Endothelial cell of umbilical vein (primary cell): Measurements from ENCODE around the gene NBL1. TPM values are rescaled to one million over a fixed set of nuclear protein-coding genes. Genes with fewer than 3 reads are reported as not detected.

Source experiments
- BruUV-seq: library from RNA; stranded (reverse); fragments of 400-500 nt; replicated peaks from 2 replicates; lab custom pipeline; 2021; lab: Mats Ljungman, UMichigan
- CTCF ChIA-PET: fragments of 300-600, 350-600 bp; sonication (Branson Sonifier 250); formaldehyde crosslinking; loops from one replicate; lab custom pipeline; 2021; ENCODE audit warnings: antibody characterized with exemption, inconsistent platforms; lab: Charles Lee
- POLR2A ChIA-PET: fragments of 300-600, 350-600 bp; sonication (Branson Sonifier 250); formaldehyde crosslinking; loops from one replicate; lab custom pipeline; 2021; ENCODE audit warnings: antibody characterized with exemption, inconsistent platforms; lab: Charles Lee
- DNase-seq: peaks from one replicate; pipeline ENCODE4 v3.0.0-alpha.2; 2011; ENCODE audit warnings: low read depth, low spot score
- FAIRE-seq: peaks from 2 replicates; lab custom pipeline; 2011; peaks lifted over from hg19 to GRCh38; lab: Jason Lieb, UNC
- H2AFZ ChIP-seq: 2 replicates; pipeline ENCODE4 v1.6.0; 2012; ENCODE audit warnings: low read depth, low read length, control low read depth, inconsistent platforms
- H3K27ac ChIP-seq: 2 replicates; pipeline ENCODE4 v1.5.1; 2011; ENCODE audit warnings: low read depth, mild to moderate bottlenecking, control low read depth, low read length, moderate library complexity; ENCODE audit not compliant: insufficient read depth
- H3K27me3 ChIP-seq, 2 experiments: 2 replicates each; pipeline versions ENCODE4 v1.6.0 to v1.6.1; 2011; ENCODE audit warnings: low read length in 2 of 2, mixed read lengths in 1 of 2; ENCODE audit not compliant: control insufficient read depth in 2 of 2, insufficient read depth in 2 of 2
- H3K36me3 ChIP-seq, 2 experiments: 2 replicates in 1 of 2; 3 replicates in 1 of 2; pipeline ENCODE4 v1.5.1; 2011; ENCODE audit warnings: low read length in 2 of 2, mild to moderate bottlenecking in 1 of 2, moderate library complexity in 1 of 2; ENCODE audit not compliant: control insufficient read depth in 2 of 2, insufficient read depth in 2 of 2; ENCODE audit errors: extremely low read depth in 1 of 2
- H3K4me1 ChIP-seq: 3 replicates; pipeline ENCODE4 v1.5.1; 2011; ENCODE audit warnings: mild to moderate bottlenecking, low read length; ENCODE audit not compliant: control insufficient read depth, insufficient read depth; ENCODE audit errors: extremely low read depth
- H3K4me2 ChIP-seq: 2 replicates; pipeline ENCODE4 v1.6.1; 2011; ENCODE audit warnings: low read length, control low read depth, mixed read lengths; ENCODE audit not compliant: insufficient read depth
- H3K4me3 ChIP-seq, 3 experiments: fragments of 200-600 bp in 1 of 3; sonication (generic), shearing (Covaris generic) in 1 of 3; replicated peaks in 1 of 3; 2 replicates each; pipeline ENCODE4 v1.5.1; 2011 to 2016; ENCODE audit warnings: control low read depth in 3 of 3, low read length in 3 of 3, mild to moderate bottlenecking in 2 of 3, inconsistent platforms in 1 of 3, low read depth in 1 of 3, moderate library complexity in 1 of 3; ENCODE audit not compliant: insufficient read depth in 1 of 3
- H3K79me2 ChIP-seq: 2 replicates; pipeline ENCODE4 v1.6.0; 2012; ENCODE audit warnings: low read length, inconsistent platforms; ENCODE audit not compliant: control insufficient read depth, insufficient read depth
- H3K9ac ChIP-seq: replicated peaks from 2 replicates; pipeline ENCODE3; 2011; ENCODE audit warnings: low read length, control low read depth; ENCODE audit not compliant: insufficient read depth; ENCODE audit errors: extremely low read depth
- H3K9me1 ChIP-seq: replicated peaks from 3 replicates; pipeline ENCODE4 v1.6.0; 2011; ENCODE audit warnings: mild to moderate bottlenecking, low read length; ENCODE audit not compliant: control insufficient read depth, insufficient read depth; ENCODE audit errors: extremely low read depth
- H3K9me3 ChIP-seq: replicated peaks from 2 replicates; pipeline ENCODE4 v1.5.1; 2012; ENCODE audit warnings: low read length, inconsistent platforms; ENCODE audit not compliant: control insufficient read depth, insufficient read depth
- H4K20me1 ChIP-seq: replicated peaks from 2 replicates; pipeline ENCODE3; 2011; ENCODE audit warnings: mild to moderate bottlenecking, low read length; ENCODE audit not compliant: control insufficient read depth, insufficient read depth; ENCODE audit errors: extremely low read depth
- JUN ChIP-seq: IDR thresholded peaks from 2 replicates; pipeline ENCODE4 v1.6.1; 2011; ENCODE audit warnings: borderline replicate concordance, low read depth; ENCODE audit not compliant: insufficient read length, insufficient read depth
- dilution Hi-C: fragments of 300-500 bp; cut with MboI; formaldehyde crosslinking; loops from one replicate; pipeline ENCODE4 v1.15.0; 2019; ENCODE audit warnings: low sequenced_read_pairs; ENCODE audit not compliant: extremely low pct_ligation_motif_present
- intact Hi-C: fragments of 100-400 bp; cut with micrococcal nuclease; formaldehyde crosslinking; loops from one replicate; pipeline ENCODE4 v1.10.0; 2022
- polyA plus RNA-seq, 4 experiments: library from polyadenylated mRNA; depleted of rRNA in 3 of 4; stranded (reverse) in 3 of 4; unstranded in 1 of 4; fragments of >200 nt; gene quantifications; 2 replicates each; pipeline versions ENCODE4 v1.2.1 to v1.2.3, GENCODE V29; 2011 to 2012; ENCODE audit warnings: missing spikeins in 1 of 4
- total RNA-seq: library from RNA; stranded (reverse); gene quantifications from 2 replicates; pipeline ENCODE4 v1.2.3, GENCODE V29; 2021
- TF ChIP-seq, protein P1 (sequence below), 2 donors: IDR thresholded peaks; 1 replicate in 1 of 2; 2 replicates in 1 of 2; pipeline ENCODE4 v1.5.1; 2011; ENCODE audit warnings: low read length in 2 of 2, mild to moderate bottlenecking in 2 of 2, moderate library complexity in 2 of 2, control low read depth in 1 of 2, inconsistent platforms in 1 of 2, low read depth in 1 of 2; ENCODE audit not compliant: insufficient read depth in 1 of 2; ENCODE audit errors: extremely low read depth in 1 of 2
- TF ChIP-seq, protein P2 (sequence below): IDR thresholded peaks from 2 replicates; pipeline ENCODE4 v1.6.1; 2011; ENCODE audit not compliant: insufficient read depth, insufficient read length

NBL1 gene
- total and polyA plus RNA-seq, 2 donors (not counting 3 experiments of a cell fraction or from before 2014, with no cell fraction given): 36.2 to 40.5 TPM

DNA sequence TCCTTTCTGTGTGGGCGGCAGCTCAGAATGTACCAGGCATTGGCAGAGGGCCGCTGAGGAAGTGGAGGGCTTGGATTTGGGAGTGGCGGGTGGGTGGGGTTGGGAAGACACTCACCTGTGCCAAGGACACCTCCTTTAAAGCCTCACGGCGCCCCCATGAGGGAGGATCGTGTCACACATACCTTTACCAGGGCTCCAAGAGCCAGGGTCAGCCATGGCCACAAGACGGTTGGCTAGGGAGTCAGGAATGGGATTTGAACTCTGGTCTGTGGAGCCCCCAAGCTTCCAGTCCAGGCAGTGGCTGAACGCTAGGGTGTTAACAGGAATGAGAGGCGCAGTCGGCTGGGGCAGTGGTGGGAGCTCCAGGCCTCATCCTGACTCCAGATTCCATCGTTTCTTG lies 4.6 kb downstream of the NBL1 start:
- Histone ChIP-seq H3K4me1 (peaks cover 23% of the 10 kb centered on the region), H3K27me3 (no peaks in the 10 kb centered on the region), H3K9ac (no peak overlapping the region), H3K27ac (no peak overlapping the region), H3K9me1 (no peaks in the 10 kb centered on the region), H3K79me2 (peaks cover 6% of the 10 kb centered on the region), H4K20me1 (no peaks in the 10 kb centered on the region), H3K4me2 (no peak overlapping the region), H2AFZ (no peak overlapping the region), H3K9me3 (no peaks in the 10 kb centered on the region), H3K36me3 (no peaks in the 10 kb centered on the region), H3K4me3 (no peak overlapping the region)
- dilution Hi-C loops: loop anchor here (25.0 kb wide), 1 partner anchor 236 kb away; no protein-coding TSS in a partner anchor
- ChIA-PET CTCF (interaction anchor here (0.8 to 1.8 kb wide), 4 partner anchors 258 to 307 kb away, joined by 3 to 4 read pairs (median 3); no protein-coding TSS in a partner anchor), POLR2A (no interaction called here)
- no TSS peak for BruUV-seq
- no peak for FAIRE-seq
- intact Hi-C loops: no loop called here
- DNase-seq: no peak
- TF ChIP-seq, protein P1, sequence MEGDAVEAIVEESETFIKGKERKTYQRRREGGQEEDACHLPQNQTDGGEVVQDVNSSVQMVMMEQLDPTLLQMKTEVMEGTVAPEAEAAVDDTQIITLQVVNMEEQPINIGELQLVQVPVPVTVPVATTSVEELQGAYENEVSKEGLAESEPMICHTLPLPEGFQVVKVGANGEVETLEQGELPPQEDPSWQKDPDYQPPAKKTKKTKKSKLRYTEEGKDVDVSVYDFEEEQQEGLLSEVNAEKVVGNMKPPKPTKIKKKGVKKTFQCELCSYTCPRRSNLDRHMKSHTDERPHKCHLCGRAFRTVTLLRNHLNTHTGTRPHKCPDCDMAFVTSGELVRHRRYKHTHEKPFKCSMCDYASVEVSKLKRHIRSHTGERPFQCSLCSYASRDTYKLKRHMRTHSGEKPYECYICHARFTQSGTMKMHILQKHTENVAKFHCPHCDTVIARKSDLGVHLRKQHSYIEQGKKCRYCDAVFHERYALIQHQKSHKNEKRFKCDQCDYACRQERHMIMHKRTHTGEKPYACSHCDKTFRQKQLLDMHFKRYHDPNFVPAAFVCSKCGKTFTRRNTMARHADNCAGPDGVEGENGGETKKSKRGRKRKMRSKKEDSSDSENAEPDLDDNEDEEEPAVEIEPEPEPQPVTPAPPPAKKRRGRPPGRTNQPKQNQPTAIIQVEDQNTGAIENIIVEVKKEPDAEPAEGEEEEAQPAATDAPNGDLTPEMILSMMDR (IDR thresholded peaks at IDR 0.05; ENCODE audit: extremely low read depth in 1 of 2, insufficient read depth in 1 of 2, low read depth in 1 of 2, low read length in 2 of 2): peak in 1 of 2 donors; percentile 27
- TF ChIP-seq, protein P2, sequence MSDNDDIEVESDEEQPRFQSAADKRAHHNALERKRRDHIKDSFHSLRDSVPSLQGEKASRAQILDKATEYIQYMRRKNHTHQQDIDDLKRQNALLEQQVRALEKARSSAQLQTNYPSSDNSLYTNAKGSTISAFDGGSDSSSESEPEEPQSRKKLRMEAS: no peak
- TF ChIP-seq JUN: no peak
